H9 (cell line): Measurements from ENCODE around the gene CXCL14. TPM values are rescaled to one million over a fixed set of nuclear protein-coding genes. Genes with fewer than 3 reads are reported as not detected.

Experiments used
- DNase-seq: peaks from one replicate; pipeline ENCODE4 v3.0.0-alpha.2; 2017
- H2AFZ ChIP-seq: one replicate; pipeline ENCODE4 v1.6.1; 2013; ENCODE audit warnings: mild to moderate bottlenecking, low read length, control low read depth, moderate library complexity
- H2AK5ac ChIP-seq: 2 replicates; pipeline ENCODE4 v1.6.1; 2013; ENCODE audit warnings: low read length, control low read depth, mixed read lengths; ENCODE audit not compliant: insufficient read length
- H2BK120ac ChIP-seq: one replicate; pipeline ENCODE4 v1.6.1; 2013; ENCODE audit warnings: low read depth, mild to moderate bottlenecking, low read length, control low read depth, inconsistent platforms; ENCODE audit not compliant: poor library complexity, severe bottlenecking
- H2BK12ac ChIP-seq: 2 replicates; pipeline ENCODE4 v1.6.1; 2013; ENCODE audit warnings: low read length, control low read depth, mixed read lengths, low read depth; ENCODE audit not compliant: insufficient read length
- H2BK15ac ChIP-seq: 2 replicates; pipeline ENCODE4 v1.6.1; 2013; ENCODE audit warnings: low read depth, low read length, control low read depth
- H2BK20ac ChIP-seq: one replicate; pipeline ENCODE4 v1.6.1; 2013; ENCODE audit warnings: low read depth, mild to moderate bottlenecking, low read length, control low read depth, inconsistent platforms; ENCODE audit not compliant: poor library complexity, severe bottlenecking
- H2BK5ac ChIP-seq: 2 replicates; pipeline ENCODE4 v1.6.1; 2013; ENCODE audit warnings: low read length, control low read depth, mixed read lengths; ENCODE audit not compliant: insufficient read length
- H3K14ac ChIP-seq: 2 replicates; pipeline ENCODE4 v1.6.1; 2013; ENCODE audit warnings: low read length, control low read depth; ENCODE audit not compliant: insufficient read depth
- H3K18ac ChIP-seq: 2 replicates; pipeline ENCODE4 v1.6.1; 2013; ENCODE audit warnings: low read depth, mild to moderate bottlenecking, mixed read lengths, low read length, control low read depth; ENCODE audit not compliant: insufficient read length
- H3K23ac ChIP-seq: 2 replicates; pipeline ENCODE4 v1.6.1; 2013; ENCODE audit warnings: low read length, control low read depth, mixed read lengths, low read depth; ENCODE audit not compliant: insufficient read length
- H3K23me2 ChIP-seq: 2 replicates; pipeline ENCODE4 v1.6.1; 2013; ENCODE audit warnings: low read depth, mild to moderate bottlenecking, mixed read lengths, low read length, control low read depth; ENCODE audit not compliant: insufficient read length, poor library complexity, severe bottlenecking
- H3K27ac ChIP-seq: 2 replicates; pipeline ENCODE4 v1.5.1; 2013; ENCODE audit warnings: low read length, control low read depth, mixed read lengths, low read depth; ENCODE audit not compliant: insufficient read length
- H3K27me3 ChIP-seq: 2 replicates; pipeline ENCODE4 v1.6.1; 2013; ENCODE audit warnings: low read length, control low read depth, inconsistent platforms; ENCODE audit not compliant: insufficient read depth
- H3K4ac ChIP-seq: 2 replicates; pipeline ENCODE4 v1.6.1; 2013; ENCODE audit warnings: low read depth, mild to moderate bottlenecking, control low read depth, inconsistent platforms, low read length, moderate library complexity
- H3K4me1 ChIP-seq: 2 replicates; pipeline ENCODE4 v1.6.1; 2013; ENCODE audit warnings: low read length, control low read depth, inconsistent platforms; ENCODE audit not compliant: insufficient read depth
- H3K4me2 ChIP-seq: 2 replicates; pipeline ENCODE4 v1.6.1; 2013; ENCODE audit warnings: low read length, control low read depth, mixed read lengths; ENCODE audit not compliant: insufficient read length, insufficient read depth
- H3K56ac ChIP-seq: 2 replicates; pipeline ENCODE4 v1.6.1; 2013; ENCODE audit warnings: low read depth, mild to moderate bottlenecking, mixed read lengths, low read length, control low read depth; ENCODE audit not compliant: insufficient read length
- H3K79me1 ChIP-seq: 2 replicates; pipeline ENCODE4 v1.6.1; 2013; ENCODE audit warnings: low read depth, mild to moderate bottlenecking, moderate library complexity, low read length, control low read depth, inconsistent platforms; ENCODE audit not compliant: insufficient read depth, poor library complexity, severe bottlenecking
- H3K79me2 ChIP-seq: 2 replicates; pipeline ENCODE4 v1.6.1; 2013; ENCODE audit warnings: low read length, control low read depth, inconsistent platforms; ENCODE audit not compliant: insufficient read depth
- H3K9ac ChIP-seq: 2 replicates; pipeline ENCODE4 v1.6.1; 2013; ENCODE audit warnings: low read length, control low read depth, mixed read lengths; ENCODE audit not compliant: insufficient read length; ENCODE audit errors: extremely low read depth
- H3K9me3 ChIP-seq: one replicate; pipeline ENCODE4 v1.6.1; 2013; ENCODE audit warnings: low read depth, low read length, inconsistent platforms; ENCODE audit not compliant: control insufficient read depth
- H3T11ph ChIP-seq: one replicate; pipeline ENCODE4 v1.6.1; 2013; ENCODE audit warnings: mild to moderate bottlenecking, low read length, control low read depth, inconsistent platforms
- H4K20me1 ChIP-seq: one replicate; pipeline ENCODE4 v1.6.1; 2013; ENCODE audit not compliant: control insufficient read depth, insufficient read length, insufficient read depth
- H4K5ac ChIP-seq: 2 replicates; pipeline ENCODE4 v1.6.1; 2013; ENCODE audit warnings: low read depth, mild to moderate bottlenecking, mixed read lengths, low read length, control low read depth; ENCODE audit not compliant: insufficient read length
- H4K8ac ChIP-seq: replicated peaks from 2 replicates; pipeline ENCODE4 v1.6.1; 2013; ENCODE audit warnings: low read length, control low read depth, mixed read lengths, low read depth; ENCODE audit not compliant: insufficient read length
- H4K91ac ChIP-seq: 2 replicates; pipeline ENCODE4 v1.6.1; 2013; ENCODE audit warnings: low read depth, mild to moderate bottlenecking, moderate library complexity, mixed read lengths, low read length, control low read depth; ENCODE audit not compliant: insufficient read length
- H3K27ac Mint-ChIP-seq, 3 experiments: 2 replicates in 2 of 3; 3 replicates in 1 of 3; pipeline ENCODE4 v1.8.0; 2020 to 2021; ENCODE audit warnings: mixed read lengths in 3 of 3, mild to moderate bottlenecking in 1 of 3, moderate library complexity in 1 of 3
- H3K27me3 Mint-ChIP-seq: 2 replicates; pipeline ENCODE4 v1.8.0; 2021; ENCODE audit warnings: low read depth, mild to moderate bottlenecking, moderate library complexity, mixed read lengths
- H3K36me3 Mint-ChIP-seq, 3 experiments: 2 replicates in 2 of 3; 3 replicates in 1 of 3; pipeline ENCODE4 v1.8.0; 2020 to 2021; ENCODE audit warnings: low read depth in 3 of 3, mixed read lengths in 3 of 3; ENCODE audit not compliant: insufficient read depth in 1 of 3
- H3K4me1 Mint-ChIP-seq, 2 experiments: 2 replicates each; pipeline ENCODE4 v1.8.0; 2020; ENCODE audit warnings: mixed read lengths in 2 of 2
- H3K4me3 Mint-ChIP-seq, 2 experiments: 2 replicates in 1 of 2; 3 replicates in 1 of 2; pipeline ENCODE4 v1.8.0; 2020 to 2021; ENCODE audit warnings: mild to moderate bottlenecking in 2 of 2, mixed read lengths in 2 of 2, moderate library complexity in 1 of 2
- H3K9me3 Mint-ChIP-seq, 2 experiments: 2 replicates in 1 of 2; 3 replicates in 1 of 2; pipeline ENCODE4 v1.8.0; 2020; ENCODE audit warnings: mild to moderate bottlenecking in 2 of 2, mixed read lengths in 2 of 2, moderate library complexity in 1 of 2
- WGBS: extraction: QIAGEN DNeasy Blood & Tissue Kit; methylation state at CpG from one replicate; pipeline ENCODE4 v1.1.7; 2013; ENCODE audit warnings: missing lambda C conversion rate, low lambda C conversion rate, mixed read lengths; ENCODE audit not compliant: insufficient read length; ENCODE audit errors: extremely low coverage; 5-methylcytosine and 5-hydroxymethylcytosine counted together
- total RNA-seq: library from RNA; stranded (reverse); gene quantifications from 2 replicates; pipeline ENCODE4 v1.2.1, GENCODE V29; 2021
- TF ChIP-seq, protein P1 (sequence below): fragments of 200-600 bp; sonication (generic); conservative IDR thresholded peaks from 3 replicates; pipeline ENCODE4 v1.8.0; 2021; ENCODE audit warnings: antibody characterized with exemption, mild to moderate bottlenecking

CXCL14 gene
- total RNA-seq, 1 experiment from 2014 or later, result 1.1 TPM

DNA sequence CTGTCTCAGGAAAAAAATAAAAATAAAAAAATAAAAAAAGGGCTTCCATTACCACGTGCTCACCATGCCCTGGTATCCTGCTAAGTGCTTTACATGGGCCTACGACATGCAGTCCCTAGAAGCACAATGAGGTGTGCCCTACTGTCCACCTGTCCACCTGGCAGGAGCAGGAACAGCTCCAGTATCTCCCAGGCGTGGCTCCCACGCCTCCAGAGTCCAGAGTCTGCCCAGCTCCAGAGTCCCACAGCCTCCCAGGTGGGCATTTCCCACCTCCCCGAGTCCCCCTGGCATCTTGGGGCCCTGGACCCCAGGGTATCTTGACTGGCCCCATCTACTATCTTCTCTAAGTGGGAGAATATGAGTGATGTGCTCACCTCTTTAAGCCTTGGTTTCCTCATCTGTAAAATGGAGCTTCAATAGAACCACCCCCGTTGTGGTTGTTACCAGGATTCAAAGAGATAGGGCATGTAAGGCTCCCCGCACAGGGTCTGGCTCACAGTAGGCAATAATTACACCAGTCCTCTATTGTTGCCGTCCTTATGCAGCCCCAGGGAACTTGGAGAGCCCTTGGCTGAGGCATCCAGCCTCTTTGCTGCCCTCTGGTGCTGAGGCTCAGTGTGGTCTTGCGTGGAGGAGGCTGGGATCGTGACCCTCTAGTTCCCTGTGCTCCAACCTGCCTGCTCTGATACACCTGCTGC is 8.9 kb downstream of the CXCL14 start:
- no peak overlapping the region for H3T11ph ChIP-seq
- no CpG with 5 or more reads among the region's 10 CpGs for WGBS
- H3K4me2 ChIP-seq, result no peak overlapping the region
- H2AK5ac ChIP-seq, result no peak overlapping the region
- no peaks in the 10 kb centered on the region for H3K79me1 ChIP-seq
- no peaks in the 10 kb centered on the region for H4K20me1 ChIP-seq
- no peak overlapping the region for H2BK20ac ChIP-seq
- peak; percentile 81 for DNase-seq
- no peak overlapping the region for H3K56ac ChIP-seq
- no peak overlapping the region for H3K27ac ChIP-seq
- H3K4me1 ChIP-seq, result peaks cover 8% of the 10 kb centered on the region; the same call in 1 of the 2 replicates
- H3K9me3 ChIP-seq, result no peaks in the 10 kb centered on the region
- H3K4ac ChIP-seq, result no peak overlapping the region
- H2AFZ ChIP-seq, result no peak overlapping the region
- H4K8ac ChIP-seq, result no peak overlapping the region
- no peak overlapping the region for H2BK12ac ChIP-seq
- no peak overlapping the region for H3K9ac ChIP-seq
- H3K18ac ChIP-seq, result no peak overlapping the region
- Mint-ChIP-seq H3K27ac (no peak overlapping the region), H3K36me3 (no peaks in the 10 kb centered on the region), H3K9me3 (no peaks in the 10 kb centered on the region), H3K27me3 (peaks cover 29% of the 10 kb centered on the region), H3K4me1 (peaks cover 17 to 34% of the 10 kb centered on the region in 2 experiments), H3K4me3 (no peak overlapping the region)
- H3K23me2 ChIP-seq, result no peaks in the 10 kb centered on the region
- H3K23ac ChIP-seq, result no peak overlapping the region
- no peak overlapping the region for H2BK15ac ChIP-seq
- no peak overlapping the region for H3K14ac ChIP-seq
- no peaks in the 10 kb centered on the region for H3K27me3 ChIP-seq
- H4K91ac ChIP-seq, result no peak overlapping the region
- no peak overlapping the region for H2BK120ac ChIP-seq
- no peak overlapping the region for H4K5ac ChIP-seq
- no peaks in the 10 kb centered on the region for H3K79me2 ChIP-seq
- TF ChIP-seq, protein P1, sequence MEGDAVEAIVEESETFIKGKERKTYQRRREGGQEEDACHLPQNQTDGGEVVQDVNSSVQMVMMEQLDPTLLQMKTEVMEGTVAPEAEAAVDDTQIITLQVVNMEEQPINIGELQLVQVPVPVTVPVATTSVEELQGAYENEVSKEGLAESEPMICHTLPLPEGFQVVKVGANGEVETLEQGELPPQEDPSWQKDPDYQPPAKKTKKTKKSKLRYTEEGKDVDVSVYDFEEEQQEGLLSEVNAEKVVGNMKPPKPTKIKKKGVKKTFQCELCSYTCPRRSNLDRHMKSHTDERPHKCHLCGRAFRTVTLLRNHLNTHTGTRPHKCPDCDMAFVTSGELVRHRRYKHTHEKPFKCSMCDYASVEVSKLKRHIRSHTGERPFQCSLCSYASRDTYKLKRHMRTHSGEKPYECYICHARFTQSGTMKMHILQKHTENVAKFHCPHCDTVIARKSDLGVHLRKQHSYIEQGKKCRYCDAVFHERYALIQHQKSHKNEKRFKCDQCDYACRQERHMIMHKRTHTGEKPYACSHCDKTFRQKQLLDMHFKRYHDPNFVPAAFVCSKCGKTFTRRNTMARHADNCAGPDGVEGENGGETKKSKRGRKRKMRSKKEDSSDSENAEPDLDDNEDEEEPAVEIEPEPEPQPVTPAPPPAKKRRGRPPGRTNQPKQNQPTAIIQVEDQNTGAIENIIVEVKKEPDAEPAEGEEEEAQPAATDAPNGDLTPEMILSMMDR, result peak; percentile 72
- H2BK5ac ChIP-seq, result no peak overlapping the region
